Posterior vena cava (tissue), 2 donors: ENCODE results near the gene TMEM125. TPM values are rescaled to one million over a fixed set of nuclear protein-coding genes. Genes with fewer than 3 reads are reported as not detected.

Experiments
- DNase-seq: peaks from one replicate; pipeline ENCODE4 v3.0.0-alpha.2; 2020; ENCODE audit warnings: low spot score
- intact Hi-C, 2 donors: fragments of 100-400 bp; cut with DNase I; formaldehyde crosslinking; loops; one replicate each; pipeline versions ENCODE4 v1.14.1 to v1.14.2; 2022 to 2023
- total RNA-seq, 2 donors: library from RNA; stranded (reverse); fragmentation: NEBNext Ultra II Directional; extraction: Animal tissue kit (Norgen Biotek cat#: 25700); gene quantifications; one replicate each; pipeline ENCODE4 v1.2.1, GENCODE V29; 2021
- donor health status: DM: yes; HTN: yes; CAD: no.
- donor health status: DM: yes; HTN: yes; CAD: no.

The TMEM125 gene
- total RNA-seq, 2 donors from 2014 or later = 0.29 TPM; not detected in 1

GRCh38 chr1:43286533-43286932, 16.8 kb downstream of the TMEM125 start:
- DNase-seq = no peak
- intact Hi-C loops = no loop called here

- no peak for DNase-seq
- intact Hi-C loops = no loop called here
Observed at GRCh38 chr1:43288058-43288784, 18.4 kb downstream of the TMEM125 start.

- DNase-seq = no peak
- intact Hi-C loops = no loop called here
Observed at GRCh38 chr1:43288785-43289706, 19.3 kb downstream of the TMEM125 start.

GRCh38 chr1:43292216-43292615, 22.4 kb downstream of the TMEM125 start:
- no peak for DNase-seq
- intact Hi-C loops = no loop called here

- no peak for DNase-seq
- intact Hi-C loops = no loop called here
Observed at GRCh38 chr1:43292679-43293078, 22.9 kb downstream of the TMEM125 start.

- intact Hi-C loops = no loop called here
Observed at GRCh38 chr1:43293176-43293575, 23.4 kb downstream of the TMEM125 start.

GRCh38 chr1:43293896-43294760, 24.3 kb downstream of the TMEM125 start:
- intact Hi-C loops = no loop called here
- DNase-seq = no peak

More at GRCh38 chr1:43293176-43293575, 23.4 kb downstream of the TMEM125 start:
- DNase-seq = no peak

GRCh38 chr1:43294761-43295160, 25.0 kb downstream of the TMEM125 start:
- DNase-seq = no peak
- intact Hi-C loops = no loop called here

GRCh38 chr1:43296207-43296606, 26.4 kb downstream of the TMEM125 start:
- DNase-seq = no peak
- intact Hi-C loops = no loop called here

- intact Hi-C loops = no loop called here
- no peak for DNase-seq
Observed at GRCh38 chr1:43298055-43298454, 28.3 kb downstream of the TMEM125 start.

GRCh38 chr1:43299101-43299500, 29.3 kb downstream of the TMEM125 start:
- no peak for DNase-seq
- intact Hi-C loops = no loop called here

GRCh38 chr1:43300378-43301094, 30.8 kb downstream of the TMEM125 start, which contains the start of gene TIE1:
Gene TIE1, plus strand, starts transcription at chr1:43300982. Its CDS starts 90 bp downstream, at chr1:43301072.
- DNase-seq = no peak
- intact Hi-C loops = loop anchor here in 1 of 2 donors (10.0 kb wide), 1 partner anchor 1234 kb away; no protein-coding TSS in a partner anchor

- intact Hi-C loops = loop anchor here in 1 of 2 donors (10.0 kb wide), 1 partner anchor 1233 kb away; no protein-coding TSS in a partner anchor
- DNase-seq = no peak
Observed at GRCh38 chr1:43302201-43302600, 32.4 kb downstream of the TMEM125 start.

GRCh38 chr1:43302721-43303470, 33.1 kb downstream of the TMEM125 start:
- DNase-seq = peak; percentile 13
- intact Hi-C loops = loop anchor here in 1 of 2 donors (10.0 kb wide), 1 partner anchor 1232 kb away; no protein-coding TSS in a partner anchor

- peak; percentile 63 for DNase-seq
- intact Hi-C loops = loop anchor here in 1 of 2 donors (10.0 kb wide), 1 partner anchor 1231 kb away; no protein-coding TSS in a partner anchor
Observed at GRCh38 chr1:43303471-43304313, 33.9 kb downstream of the TMEM125 start.

GRCh38 chr1:43304314-43304681, 34.5 kb downstream of the TMEM125 start:
- intact Hi-C loops = loop anchor here in 1 of 2 donors (10.0 kb wide), 1 partner anchor 1231 kb away; no protein-coding TSS in a partner anchor

More at GRCh38 chr1:43304314-43304681, 34.5 kb downstream of the TMEM125 start:
- peak; percentile 54 for DNase-seq
